Spleen (tissue), 13 donors: ENCODE data around the gene EGLN3. TPM values are rescaled to one million over a fixed set of nuclear protein-coding genes. Genes with fewer than 3 reads are reported as not detected.

Source experiments
- DNase-seq: peaks from one replicate; pipeline ENCODE4 v3.0.0-alpha.2; 2020
- H3K27ac ChIP-seq, 8 donors: fragments of 200-600 bp; sonication (generic) in 7 of 8; 1 replicate in 4 of 8; 2 replicates in 4 of 8; pipeline versions ENCODE4 v1.5.0 to v1.8.0; 2016 to 2021; ENCODE audit warnings: inconsistent platforms in 4 of 8, mild to moderate bottlenecking in 4 of 8, moderate library complexity in 1 of 8
- H3K27me3 ChIP-seq, 7 donors: fragments of 200-600 bp; sonication (generic) in 6 of 7; replicated peaks in 1 of 7; 1 replicate in 4 of 7; 2 replicates in 3 of 7; pipeline versions ENCODE4 v1.5.0 to v1.8.0; 2016 to 2021; ENCODE audit warnings: inconsistent platforms in 3 of 7, mild to moderate bottlenecking in 1 of 7
- H3K36me3 ChIP-seq, 6 donors: fragments of 200-600 bp; sonication (generic) in 5 of 6; 1 replicate in 4 of 6; 2 replicates in 2 of 6; pipeline versions ENCODE4 v1.5.0 to v1.8.0; 2016 to 2021; ENCODE audit warnings: inconsistent platforms in 2 of 6
- H3K4me1 ChIP-seq, 6 donors: fragments of 200-600 bp; sonication (generic) in 5 of 6; 1 replicate in 3 of 6; 2 replicates in 3 of 6; pipeline versions ENCODE4 v1.5.0 to v1.8.0; 2016 to 2021; ENCODE audit warnings: inconsistent platforms in 3 of 6
- H3K4me3 ChIP-seq, 8 donors: fragments of 200-600 bp; sonication (generic) in 7 of 8; 1 replicate in 4 of 8; 2 replicates in 4 of 8; pipeline versions ENCODE4 v1.5.0 to v1.8.0; 2016 to 2021; ENCODE audit warnings: inconsistent platforms in 4 of 8, mild to moderate bottlenecking in 4 of 8, moderate library complexity in 2 of 8
- H3K9me3 ChIP-seq, 8 donors: fragments of 200-600 bp; sonication (generic) in 7 of 8; 1 replicate in 4 of 8; 2 replicates in 4 of 8; pipeline versions ENCODE4 v1.5.0 to v1.8.0; 2016 to 2021; ENCODE audit warnings: inconsistent platforms in 4 of 8
- CTCF ChIP-seq, 11 experiments: fragments of 200-600 bp in 7 of 11; fragments of 450-650 bp in 4 of 11; sonication (generic) in 4 of 11; IDR thresholded peaks in 8 of 11; conservative IDR thresholded peaks in 3 of 11; 1 replicate in 7 of 11; 2 replicates in 4 of 11; pipeline versions ENCODE4 v1.4.0 to v1.8.0; 2016 to 2021; ENCODE audit warnings: antibody characterized with exemption in 11 of 11, inconsistent platforms in 4 of 11, mild to moderate bottlenecking in 1 of 11
- POLR2A ChIP-seq, 3 donors: fragments of 450-650 bp; IDR thresholded peaks; one replicate each; pipeline ENCODE4 v1.5.1; 2017; ENCODE audit warnings: antibody characterized with exemption in 3 of 3, mild to moderate bottlenecking in 1 of 3
- POLR2AphosphoS5 ChIP-seq, 3 donors: sonication (generic); formaldehyde crosslinking; IDR thresholded peaks; one replicate each; pipeline ENCODE4 v1.5.1; 2017; ENCODE audit warnings: antibody characterized with exemption in 3 of 3
- WGBS, 5 donors: extraction: QIAGEN DNeasy Blood & Tissue Kit in 3 of 5; methylation state at CpG; one replicate each; pipeline versions ENCODE4 v1.1.5 to v1.1.7; 2013 to 2018; 5-methylcytosine and 5-hydroxymethylcytosine counted together
- intact Hi-C: fragments of 100-400 bp; cut with DNase I; formaldehyde crosslinking; loops from one replicate; pipeline ENCODE4 v1.15.0; 2023; ENCODE audit warnings: low total_unique reads
- long read RNA-seq, 2 donors: transcript quantifications; one replicate each; lab custom pipeline, GENCODE V29; 2026
- polyA plus RNA-seq, 3 donors: library from polyadenylated mRNA; stranded (reverse); fragments of 200-250 nt; gene quantifications; one replicate each; pipeline ENCODE4 v1.2.1, GENCODE V29; 2013
- total RNA-seq, 7 donors: library from RNA; depleted of rRNA in 3 of 7; stranded (reverse); fragments of >200 nt in 3 of 7; fragmentation: NEBNext Ultra II Directional in 4 of 7; extraction: Animal tissue kit (Norgen Biotek cat#: 25700) in 4 of 7; gene quantifications; one replicate each; pipeline versions ENCODE4 v1.1.0 to v1.2.1, GENCODE V29; 2016 to 2021
- donor health status: healthy with polysubstance abuse.
- donor health status: DM: no; HTN: no; CAD: no; lungs with moderate emphysema.
- donor health status: DM: no; HTN: no; CAD: no.
- donor health status: Bipolar disorder and iron deficiency.
- donor health status: healthy.
- donor health status: DM: no; HTN: no; CAD: no.
- donor health status: DM: yes; HTN: yes; CAD: no.

EGLN3 gene
- 10 to 100 TPM in 2 of 7 donors, 1 to 10 TPM in 5; 4.2 to 21.5 (median 8.8) TPM for total RNA-seq
- 1 to 10 TPM; 4.0 to 9.0 (median 4.8) TPM for polyA plus RNA-seq
- long read RNA-seq, donor 1, transcript EGLN3-201 (5 exons, 2,709 nt) = major isoform, 7 of 9 reads
- long read RNA-seq, donor 1, partial matches to known transcripts = 0 of 9 reads
- long read RNA-seq, donor 1, other reads (novel, unspliced or antisense) = 0 of 9 reads
- long read RNA-seq, donor 2, transcript EGLN3-201 (5 exons, 2,709 nt) = major isoform, 6 of 8 reads
- long read RNA-seq, donor 2, partial matches to known transcripts = 0 of 8 reads
- long read RNA-seq, donor 2, other reads (novel, unspliced or antisense) = 0 of 8 reads

DNA sequence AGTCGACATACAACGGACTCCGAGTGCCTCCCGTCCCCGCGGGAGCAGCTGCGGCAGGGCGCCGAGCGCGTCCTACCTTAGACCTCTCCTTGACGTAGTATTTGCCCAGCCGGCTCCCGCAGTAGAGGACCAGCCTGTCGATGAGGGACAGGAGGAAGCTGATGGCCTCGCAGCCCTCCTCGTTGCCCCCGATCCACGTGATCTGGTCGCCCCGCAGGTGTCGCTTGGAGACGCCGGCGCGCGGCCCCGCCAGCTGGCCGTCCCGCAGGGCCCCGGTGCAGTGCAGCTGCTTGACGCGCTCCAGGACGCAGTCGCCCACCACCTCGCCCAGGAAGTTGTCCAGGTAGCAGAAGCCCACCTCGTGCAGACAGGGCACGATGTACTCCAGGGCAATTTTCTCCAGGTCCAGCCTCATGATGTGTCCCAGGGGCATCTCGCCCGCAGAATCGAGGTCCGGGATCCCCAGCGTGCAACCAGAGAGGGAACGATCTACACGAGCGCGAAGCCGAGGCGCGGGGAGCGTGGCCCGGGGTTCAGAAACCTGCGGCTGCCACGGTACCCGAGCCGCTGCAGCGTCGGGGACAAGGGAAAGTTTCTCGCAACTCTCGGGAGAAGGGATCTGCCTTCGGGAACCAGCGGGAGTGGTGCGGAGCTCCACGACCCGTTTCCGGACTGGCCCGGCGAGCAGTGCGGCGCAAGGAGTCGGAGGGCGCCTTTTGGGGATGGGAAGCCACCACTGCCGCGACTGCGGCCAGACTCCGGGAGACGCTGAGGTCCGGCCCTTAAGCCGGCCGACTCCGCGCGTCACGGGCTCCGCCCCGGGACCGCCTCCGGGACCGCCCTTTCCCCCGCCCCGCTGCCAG, at the start of gene EGLN3:
EGLN3 (minus strand) TSS at position 755 of the 863 bp plus-strand sequence; CDS start at position 433, 322 bp downstream.
- TF ChIP-seq POLR2AphosphoS5 (IDR thresholded peaks at IDR 0.05) (peak; percentile 88 to 96 (median 91)), CTCF (IDR thresholded peaks at IDR 0.05 in 8 of 11, conservative IDR thresholded peaks at IDR 0.05 in 3 of 11) (no peak), POLR2A (IDR thresholded peaks at IDR 0.05) (peak in 2 of 3 donors; percentile 43 to 91)
- Histone ChIP-seq H3K4me3 (peak within 1 kb of the TSS; percentile 50 to 77 (median 60)), H3K4me1 (peaks cover 7 to 33% (median 16%) of the 10 kb centered on the region in 6 donors), H3K27ac (peak within 1 kb of the TSS in 6 of 8 donors; percentile 26 to 74 (median 55)), H3K9me3 (no peaks in the 10 kb centered on the region), H3K27me3 (peaks cover 0 to 65% (median 12%) of the 10 kb centered on the region in 7 donors), H3K36me3 (no peaks in the 10 kb centered on the region)
- intact Hi-C loops = no loop called here
- 1 to 2% (median 1%) methylated on average over 40 to 91 of the region's 91 CpGs for WGBS, 5 donors
- DNase-seq = peak; percentile 90

GRCh38 chr14:34000396-34000795, 49.5 kb upstream of the EGLN3 start:
- H3K4me3 ChIP-seq = no peak overlapping the region
- 85 to 94% (median 89%) methylated on average over 4 of the region's 4 CpGs for WGBS, 5 donors
- no peaks in the 10 kb centered on the region for H3K9me3 ChIP-seq
- no peaks in the 10 kb centered on the region for H3K4me1 ChIP-seq
- TF ChIP-seq CTCF (IDR thresholded peaks at IDR 0.05 in 8 of 11, conservative IDR thresholded peaks at IDR 0.05 in 3 of 11) (no peak), POLR2A (IDR thresholded peaks at IDR 0.05) (no peak), POLR2AphosphoS5 (IDR thresholded peaks at IDR 0.05) (no peak)
- no peaks in the 10 kb centered on the region for H3K36me3 ChIP-seq
- no peaks in the 10 kb centered on the region for H3K27me3 ChIP-seq
- no peak for DNase-seq
- intact Hi-C loops = no loop called here
- no peak overlapping the region for H3K27ac ChIP-seq

DNA sequence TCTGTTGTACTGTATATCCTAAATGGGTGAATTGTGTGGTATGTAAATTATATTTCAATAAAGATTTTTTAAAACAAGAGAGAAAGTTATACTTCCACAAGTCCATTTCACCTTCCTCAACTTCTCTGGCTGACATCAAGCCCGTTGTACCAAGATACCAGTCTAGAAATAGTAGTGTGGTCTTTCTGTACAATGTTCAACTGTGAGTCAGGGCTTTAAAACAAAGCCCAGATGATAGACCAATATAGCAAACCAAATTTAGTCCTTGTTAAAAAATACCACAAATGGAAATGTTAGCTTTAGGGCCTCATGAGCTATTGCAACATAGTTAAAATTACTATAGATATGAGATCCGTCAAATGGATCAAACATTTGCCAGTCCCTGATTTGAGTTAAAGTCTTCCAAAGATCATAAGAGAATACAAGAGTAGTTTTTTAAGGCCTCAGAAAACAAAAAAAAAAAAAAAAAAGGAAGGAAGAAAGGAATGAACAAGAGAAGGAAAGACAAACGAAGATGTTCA, 49.0 kb upstream of the EGLN3 start:
- Histone ChIP-seq H3K9me3 (no peaks in the 10 kb centered on the region), H3K27ac (no peak overlapping the region), H3K27me3 (no peaks in the 10 kb centered on the region), H3K36me3 (no peaks in the 10 kb centered on the region), H3K4me3 (no peak overlapping the region), H3K4me1 (no peaks in the 10 kb centered on the region)
- intact Hi-C loops = no loop called here
- TF ChIP-seq POLR2AphosphoS5 (IDR thresholded peaks at IDR 0.05) (no peak), CTCF (IDR thresholded peaks at IDR 0.05 in 8 of 11, conservative IDR thresholded peaks at IDR 0.05 in 3 of 11) (no peak), POLR2A (IDR thresholded peaks at IDR 0.05) (no peak)
- WGBS, 5 donors = 74 to 89% (median 80%) methylated on average over 3 of the region's 3 CpGs
- DNase-seq = no peak
